Measurements from ENCODE around the gene ZNF230.

ZNF230 gene

DNA sequence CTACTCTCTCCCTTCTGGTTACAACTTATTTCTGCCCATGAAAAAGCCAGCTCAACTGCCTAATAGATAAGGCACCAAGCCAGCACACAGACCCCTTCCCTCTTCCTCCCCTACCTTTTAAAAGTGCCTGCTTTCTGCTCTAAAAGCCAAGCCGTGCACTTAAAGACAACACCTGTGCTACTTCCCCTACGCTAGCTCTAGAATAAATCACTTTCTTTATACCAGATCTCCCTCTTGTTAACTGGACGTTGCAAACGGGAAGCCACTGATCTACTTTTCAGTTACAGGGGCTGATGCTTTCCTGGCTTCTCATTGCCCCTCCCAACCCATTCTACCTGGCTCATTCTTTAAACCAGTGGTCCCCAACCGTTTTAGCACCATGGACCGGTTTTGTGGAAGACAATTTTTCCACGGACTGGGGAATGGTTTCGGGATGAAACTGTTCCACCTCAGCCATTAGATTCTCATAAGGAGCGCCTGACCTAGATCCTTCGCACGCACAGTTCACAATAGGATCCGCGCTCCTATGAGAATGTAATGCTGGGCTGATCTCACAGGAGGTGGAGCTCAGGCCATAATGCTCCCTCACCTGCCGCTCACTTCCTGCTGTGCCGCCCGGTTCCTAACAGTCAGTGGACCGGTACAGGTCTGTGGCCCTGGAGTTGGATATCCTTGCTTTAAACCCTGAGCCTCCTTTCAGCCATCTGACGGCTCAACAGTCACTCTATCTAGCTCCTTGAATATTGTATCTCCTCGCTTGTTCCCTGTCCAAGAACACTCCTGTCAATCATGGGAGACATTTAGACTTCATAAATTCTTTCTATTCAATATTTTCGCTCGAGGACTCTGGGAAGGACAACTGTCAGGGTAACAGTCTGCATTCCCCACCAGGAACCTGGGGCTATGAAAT lies 48.2 kb downstream of the ZNF230 start:
- peak; percentile 6 for DNase-seq

DNA sequence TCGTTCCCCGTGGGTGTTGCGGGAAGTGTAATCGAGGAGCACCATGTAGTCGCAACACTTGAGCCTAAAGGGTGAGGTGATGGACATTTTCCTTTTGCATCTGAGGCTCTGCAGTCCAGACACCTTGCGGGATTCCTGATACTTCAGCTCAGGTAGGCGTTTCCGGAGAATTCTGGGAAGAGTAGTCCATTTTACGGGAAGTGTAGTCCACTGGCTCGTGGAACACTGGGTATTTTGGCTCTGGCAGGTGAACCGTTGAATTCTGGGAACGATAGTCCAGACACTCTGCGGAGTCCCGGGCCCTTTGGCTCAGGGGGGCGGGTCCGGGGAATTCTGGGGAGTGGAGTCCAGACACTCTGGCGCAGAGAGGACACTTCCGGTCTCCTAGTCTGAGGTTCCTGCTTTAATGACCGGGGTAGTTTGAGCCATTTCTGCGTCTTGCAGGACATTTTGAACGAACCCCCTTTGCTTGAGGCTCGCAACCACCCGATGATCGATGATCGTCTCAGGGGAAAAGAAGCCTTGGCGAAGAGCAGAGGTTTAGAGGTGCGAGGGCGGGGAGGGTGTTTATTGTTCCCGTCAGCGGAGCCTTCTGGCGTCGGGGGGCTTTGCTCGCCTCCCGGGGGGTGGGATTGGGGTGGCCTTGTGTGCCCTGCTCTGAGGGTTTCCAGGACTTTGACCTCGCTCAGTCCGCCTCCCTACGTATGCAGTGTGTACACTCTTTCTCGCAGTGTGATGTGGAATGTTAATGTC lies 49.1 kb downstream of the ZNF230 start, which contains the start of gene ZNF223:
ZNF223 (plus strand) TSS at position 387 of the 753 bp plus-strand sequence. CDS start 3,141 bp downstream, outside the sequence.
- peak; percentile 94 for DNase-seq

DNA sequence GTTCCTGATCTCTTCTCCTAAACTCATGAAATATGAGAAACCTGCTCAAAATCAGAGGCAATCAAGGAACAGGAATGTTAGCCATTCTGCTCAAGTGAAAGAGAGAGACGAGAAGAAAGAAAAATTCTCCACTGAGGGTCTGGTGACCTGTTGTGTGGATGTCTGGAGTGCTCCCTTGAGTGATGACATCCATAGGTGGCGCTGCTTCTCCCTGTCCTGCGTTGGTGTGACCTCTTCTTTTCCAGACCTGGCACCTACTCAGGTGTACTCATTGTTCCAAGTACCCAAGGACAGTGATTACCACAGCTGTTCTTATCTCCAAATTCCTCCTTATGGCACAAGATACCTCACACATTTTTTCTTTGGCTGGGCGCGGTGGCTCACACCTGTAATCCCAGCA lies 53.1 kb downstream of the ZNF230 start:
- no peak for DNase-seq

DNA sequence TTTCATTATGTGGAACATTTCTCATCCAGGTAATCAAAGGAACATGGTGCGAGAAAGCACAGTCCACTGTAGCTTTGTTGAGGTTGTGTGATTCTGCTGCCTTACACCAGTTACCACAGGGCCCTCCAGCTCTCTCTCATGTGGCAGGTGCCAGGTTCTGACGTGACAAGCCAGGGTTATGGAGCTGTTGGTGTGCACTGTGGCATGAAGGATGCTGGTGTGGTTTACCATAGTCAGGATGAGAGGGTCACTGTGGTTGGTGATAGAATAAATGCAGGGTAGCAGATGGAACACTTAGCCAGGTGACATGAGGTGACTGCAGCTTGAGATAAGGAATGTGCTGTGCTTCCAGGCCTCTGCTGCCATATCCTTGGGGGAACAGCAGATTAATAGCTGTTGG lies 56.5 kb downstream of the ZNF230 start:
- DNase-seq: no peak

DNA sequence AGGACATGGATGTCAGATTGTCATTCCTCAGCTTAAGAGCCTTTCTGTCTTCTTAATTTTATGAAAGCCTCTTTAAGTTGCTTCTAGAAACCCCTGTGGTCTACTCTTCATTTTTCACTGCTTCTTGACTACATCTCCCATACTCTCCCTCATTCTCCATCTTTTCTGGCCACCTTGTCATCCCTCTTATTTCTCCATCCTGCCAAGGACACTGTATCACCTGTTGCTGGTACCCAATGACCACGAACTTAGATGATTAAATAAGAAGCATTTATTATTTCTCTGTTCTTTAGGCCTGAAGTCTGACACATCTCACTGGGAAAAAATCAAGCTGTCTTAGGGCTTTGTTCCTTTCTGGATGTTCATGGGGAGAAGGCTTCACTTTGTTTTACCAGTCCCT lies 58.3 kb downstream of the ZNF230 start:
- DNase-seq: no peak

Data from EL (cell line).